SU-DHL-6 (cell line): Measurements from ENCODE around the gene FAT1.

Source experiments
- CTCF ChIP-seq: fragments of 200-600 bp; sonication (generic); IDR thresholded peaks from one replicate; pipeline ENCODE4 v1.5.1; 2017; ENCODE audit warnings: antibody characterized with exemption, mild to moderate bottlenecking, low read length, moderate library complexity; ENCODE audit not compliant: insufficient read depth, poor library complexity, severe bottlenecking
- EZH2phosphoT487 ChIP-seq: fragments of 200-600 bp; sonication (generic), shearing (Covaris generic); conservative IDR thresholded peaks from 2 replicates; pipeline ENCODE4 v1.6.1; 2018; ENCODE audit warnings: mild to moderate bottlenecking, antibody characterized with exemption, low read length, moderate library complexity, mixed read lengths

- no peak for TF ChIP-seq CTCF
- TF ChIP-seq EZH2phosphoT487: no peak
Observed at GRCh38 chr4:186738421-186738820, 14.8 kb upstream of the FAT1 start.
